Epidermal melanocyte (primary cell): ENCODE results near the gene GALNTL6.

Source experiments
- DNase-seq: peaks from one replicate; pipeline ENCODE4 v3.0.0; 2011; ENCODE audit warnings: low spot score; ENCODE audit not compliant: insufficient read length

The GALNTL6 gene

GRCh38 chr4:172543249-172543648 is 730.0 kb downstream of the GALNTL6 start:
- no peak for DNase-seq

- DNase-seq: no peak
Observed at GRCh38 chr4:172546782-172547181, 733.6 kb downstream of the GALNTL6 start.

DNA sequence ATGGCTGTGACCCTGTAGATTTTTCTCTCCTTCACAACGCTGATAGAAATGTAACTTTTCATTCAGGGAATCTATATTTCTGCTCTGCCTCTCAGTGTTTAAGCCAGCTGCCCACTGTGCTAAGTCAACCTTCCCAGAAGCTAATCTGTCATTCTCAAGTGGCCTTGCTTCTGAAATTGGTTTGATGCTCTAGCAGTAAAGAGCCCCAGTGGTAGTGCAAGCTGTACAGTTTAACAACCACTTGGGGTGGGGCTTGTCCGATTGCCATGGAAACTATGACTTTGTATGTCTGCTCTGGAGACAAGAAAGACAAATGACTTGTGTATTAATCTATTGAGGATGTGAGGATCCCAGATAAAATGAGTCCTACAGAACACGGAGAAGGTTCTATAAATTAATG is 734.5 kb downstream of the GALNTL6 start:
- no peak for DNase-seq

DNA sequence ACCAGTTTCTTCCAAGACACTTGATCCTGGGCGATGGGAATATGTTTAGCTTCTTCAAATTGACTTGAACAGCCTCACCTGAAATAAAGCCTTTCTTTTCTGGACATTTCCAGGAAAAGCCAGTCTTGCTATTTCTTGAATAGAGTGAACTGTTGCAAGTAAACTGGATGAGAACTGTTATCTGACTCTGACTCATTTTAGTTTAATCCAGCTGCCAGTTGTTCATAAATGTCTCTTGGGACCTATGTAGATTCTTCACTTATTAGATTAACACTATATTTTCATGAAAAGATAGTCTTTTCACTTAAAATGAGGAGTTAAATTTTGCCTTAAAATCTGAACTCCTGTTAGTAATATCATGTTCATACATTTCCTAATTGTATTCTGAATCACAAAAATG is 740.0 kb downstream of the GALNTL6 start:
- DNase-seq: no peak

GRCh38 chr4:172554588-172554987 is 741.4 kb downstream of the GALNTL6 start:
- DNase-seq: no peak

- DNase-seq: no peak
Observed at GRCh38 chr4:172555725-172556124, 742.5 kb downstream of the GALNTL6 start.

DNA sequence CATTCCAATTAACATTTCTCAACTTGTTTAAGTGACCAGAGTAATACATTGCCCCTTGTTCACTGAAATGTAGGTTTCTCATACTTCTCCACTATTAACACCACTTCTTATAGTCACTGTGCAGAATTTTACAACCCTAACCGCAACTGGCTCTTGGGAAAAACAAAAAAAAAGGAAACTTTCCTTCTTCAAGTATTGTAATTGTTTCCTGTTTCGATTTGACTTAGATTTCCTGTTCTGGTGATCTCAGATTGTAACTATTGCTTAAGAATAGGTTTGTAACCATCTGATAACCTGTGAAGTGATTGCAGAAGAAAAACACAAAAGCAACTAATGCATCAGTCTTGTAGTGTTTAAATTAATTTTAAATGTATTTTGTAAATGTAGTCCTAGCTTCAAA is 760.7 kb downstream of the GALNTL6 start:
- DNase-seq: no peak

DNA sequence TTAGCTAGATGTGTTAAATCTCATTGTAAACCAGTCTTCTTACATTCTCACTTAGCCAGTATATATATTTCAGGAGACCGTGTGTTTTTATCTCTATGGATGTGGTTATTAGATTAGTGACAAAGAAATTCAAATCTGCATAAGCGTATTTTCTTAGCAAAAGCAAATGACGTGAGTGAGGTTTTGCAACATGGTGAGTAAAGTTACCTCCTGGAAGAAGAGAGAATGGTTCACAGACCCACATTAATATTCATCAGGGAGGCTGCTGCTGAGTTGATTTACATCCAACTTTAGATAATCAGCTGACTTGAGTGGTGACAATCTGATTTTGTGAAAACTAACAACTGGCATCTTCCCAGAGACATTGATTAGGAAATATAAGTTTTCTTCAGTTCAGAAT is 765.5 kb downstream of the GALNTL6 start:
- DNase-seq: no peak

DNA sequence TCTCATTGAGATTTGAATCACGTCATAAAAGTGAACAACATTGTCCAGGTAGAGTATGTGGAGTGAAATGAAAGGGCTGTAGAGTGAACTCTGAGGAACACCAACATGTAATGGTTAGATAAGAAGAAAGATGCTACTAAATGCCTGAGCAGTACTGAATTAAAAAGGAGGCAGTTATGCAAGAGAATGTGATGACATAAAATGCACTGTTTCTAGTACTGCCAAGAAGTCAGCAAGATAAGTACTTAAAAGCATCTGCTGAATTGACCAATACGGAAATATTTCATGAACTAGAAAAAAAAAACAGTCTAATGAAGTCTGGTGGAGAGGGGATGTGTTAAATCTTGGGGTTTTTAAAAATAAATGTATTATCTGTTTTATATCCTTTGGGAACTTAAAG is 771.6 kb downstream of the GALNTL6 start:
- no peak for DNase-seq

DNA sequence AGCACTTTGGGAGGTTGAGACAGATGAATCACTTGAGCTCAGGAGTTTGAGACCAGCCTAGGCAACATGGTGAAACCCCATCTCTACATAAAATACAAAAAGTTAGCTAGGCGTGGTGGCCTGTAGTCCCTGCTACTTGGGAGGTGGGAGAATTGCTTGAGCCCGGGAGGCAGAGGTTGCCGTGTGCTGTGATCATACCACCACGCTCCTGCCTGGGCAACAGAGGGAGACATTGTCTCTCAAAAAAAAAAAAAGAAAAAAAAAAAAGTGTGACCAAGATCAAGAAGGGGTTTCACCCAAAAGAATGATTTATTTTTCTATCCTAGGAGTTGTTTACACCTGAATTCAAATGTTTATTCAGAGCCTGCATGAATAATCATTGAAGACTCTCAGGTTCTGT is 783.0 kb downstream of the GALNTL6 start:
- no peak for DNase-seq

- DNase-seq: no peak
Observed at GRCh38 chr4:172599554-172599953, 786.4 kb downstream of the GALNTL6 start.

- no peak for DNase-seq
Observed at GRCh38 chr4:172601195-172601594, 788.0 kb downstream of the GALNTL6 start.

GRCh38 chr4:172619218-172619617 is 806.0 kb downstream of the GALNTL6 start:
- no peak for DNase-seq

DNA sequence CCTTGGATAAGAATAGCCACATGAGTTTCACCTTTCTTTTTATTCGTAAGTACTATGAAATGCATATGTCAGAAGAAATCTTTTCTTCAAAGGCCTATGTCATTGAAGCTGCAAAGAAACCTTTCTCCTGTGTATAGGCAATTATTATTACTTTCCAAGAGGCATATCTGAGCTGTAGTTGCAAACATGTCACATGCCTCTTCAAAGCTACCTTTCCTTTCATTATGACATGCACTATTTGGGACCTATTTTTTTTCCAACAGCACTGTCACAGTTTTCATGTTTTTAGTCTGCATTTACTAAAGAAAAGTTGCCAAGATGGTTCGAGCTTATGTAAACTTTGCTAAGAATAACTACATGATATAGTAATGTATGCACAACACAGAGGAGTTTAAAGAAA is 806.6 kb downstream of the GALNTL6 start:
- DNase-seq: no peak

- DNase-seq: no peak
Observed at GRCh38 chr4:172628263-172628662, 815.1 kb downstream of the GALNTL6 start.

DNA sequence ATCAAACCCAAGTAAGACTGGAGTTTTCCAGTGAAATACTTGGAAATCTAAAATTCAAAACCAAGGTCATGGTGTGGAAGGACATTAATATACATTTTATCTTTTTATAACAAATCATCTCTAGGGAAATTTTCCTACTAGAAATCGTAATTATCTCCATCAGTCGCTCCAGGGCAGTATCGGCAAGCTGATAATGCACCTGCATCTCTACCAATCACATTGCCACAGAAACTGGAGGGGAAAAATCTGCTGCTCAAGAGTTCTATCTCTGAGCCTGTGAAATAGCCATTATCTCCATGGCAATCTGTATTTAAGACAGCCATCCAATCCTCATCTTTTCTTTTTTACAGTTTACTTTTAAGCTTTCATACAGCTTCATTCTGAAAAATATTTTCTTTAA is 817.1 kb downstream of the GALNTL6 start:
- no peak for DNase-seq

DNA sequence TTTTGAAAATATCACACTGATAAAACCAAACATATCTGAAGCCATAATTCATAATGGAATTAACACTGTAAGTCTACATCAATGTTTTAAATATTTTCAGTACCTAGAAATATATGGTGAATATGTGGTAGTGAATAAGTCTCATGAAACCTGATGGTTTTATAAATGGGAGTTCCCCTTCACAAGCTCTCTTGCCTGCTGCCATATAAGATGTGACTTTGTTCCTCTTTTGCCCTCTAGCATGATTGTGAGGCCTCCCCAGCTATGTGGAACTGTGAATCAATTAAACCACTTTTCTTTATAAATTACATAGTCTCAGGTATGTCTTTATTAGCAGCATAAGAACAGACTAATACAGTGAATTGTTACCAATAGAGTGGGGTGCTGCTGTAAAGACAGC is 818.6 kb downstream of the GALNTL6 start:
- DNase-seq: no peak

DNA sequence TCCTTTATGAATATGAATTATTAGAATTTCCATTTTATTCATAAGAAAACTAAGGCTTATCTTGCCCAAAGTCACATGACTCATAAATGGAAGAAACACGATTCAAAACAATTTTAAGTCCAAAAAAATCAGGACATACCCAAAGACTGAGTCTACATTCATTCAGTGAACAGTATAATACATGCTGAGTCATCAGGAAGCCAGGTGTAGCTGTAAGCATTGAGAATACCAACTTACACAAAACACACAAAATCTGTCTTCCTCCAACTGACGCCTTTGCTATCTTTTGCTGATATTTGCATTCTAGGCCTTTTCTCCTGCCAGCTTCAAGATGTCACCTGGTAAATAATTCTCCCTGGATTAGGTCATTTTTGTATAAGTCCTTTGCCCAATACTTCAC is 835.3 kb downstream of the GALNTL6 start:
- no peak for DNase-seq

GRCh38 chr4:172649143-172649542 is 835.9 kb downstream of the GALNTL6 start:
- no peak for DNase-seq

- DNase-seq: no peak
Observed at GRCh38 chr4:172650758-172651530, 837.7 kb downstream of the GALNTL6 start.

DNA sequence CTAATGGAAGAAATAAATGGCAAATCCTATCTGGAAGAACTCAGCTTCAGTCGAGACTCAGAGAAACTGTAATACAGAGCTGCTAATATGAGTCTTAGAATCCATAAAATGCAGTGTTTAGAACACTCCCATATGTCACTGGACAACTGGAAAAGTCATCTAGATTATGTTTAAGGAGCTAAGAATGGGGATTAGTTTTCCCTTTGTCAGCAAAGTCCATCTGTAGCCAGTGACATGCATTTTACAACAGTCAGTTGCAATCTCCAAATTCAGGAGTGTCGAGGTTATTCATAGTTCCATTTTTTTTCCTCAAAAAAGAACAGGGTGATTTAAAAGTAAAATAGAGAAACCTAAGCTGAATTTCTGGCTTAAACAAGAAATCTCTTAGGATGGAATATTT is 838.8 kb downstream of the GALNTL6 start:
- DNase-seq: no peak

DNA sequence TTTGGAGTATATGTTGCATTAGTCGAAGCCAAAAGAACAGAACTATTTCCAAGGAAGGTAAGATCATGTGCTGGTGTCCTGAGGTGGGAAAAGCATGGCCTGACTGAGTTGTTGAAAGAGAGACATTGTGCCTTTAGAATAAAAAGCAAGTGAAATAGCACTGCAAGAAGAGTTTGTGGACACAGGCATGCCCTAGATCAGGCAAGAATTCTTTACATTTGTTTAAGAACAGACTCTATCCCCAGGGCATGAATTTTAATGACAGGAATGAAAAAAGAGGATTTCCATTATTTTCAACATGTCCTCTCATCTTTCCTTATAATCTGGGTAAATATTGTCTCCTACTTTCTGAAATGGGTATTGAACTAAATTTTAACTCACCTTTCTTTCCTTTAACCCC is 839.2 kb downstream of the GALNTL6 start:
- no peak for DNase-seq

GRCh38 chr4:172653676-172654075 is 840.5 kb downstream of the GALNTL6 start:
- no peak for DNase-seq

GRCh38 chr4:172654457-172654856 is 841.3 kb downstream of the GALNTL6 start:
- no peak for DNase-seq
